Endothelial cell (in vitro differentiated cells): ENCODE data around the gene ARTN. TPM values are rescaled to one million over a fixed set of nuclear protein-coding genes. Genes with fewer than 3 reads are reported as not detected.

Experiments used
- DNase-seq: peaks from one replicate; pipeline ENCODE4 v3.0.0; 2021; ENCODE audit warnings: low spot score
- H3K27ac Mint-ChIP-seq: one replicate; pipeline ENCODE4 v1.8.0; 2021; ENCODE audit warnings: mixed read lengths, inconsistent platforms; ENCODE audit not compliant: unreplicated experiment
- H3K27me3 Mint-ChIP-seq: one replicate; pipeline ENCODE4 v1.8.0; 2021; ENCODE audit warnings: mild to moderate bottlenecking, moderate library complexity, mixed read lengths, inconsistent platforms; ENCODE audit not compliant: unreplicated experiment
- H3K36me3 Mint-ChIP-seq: one replicate; pipeline ENCODE4 v1.8.0; 2021; ENCODE audit warnings: mild to moderate bottlenecking, low read depth, mixed read lengths, inconsistent platforms; ENCODE audit not compliant: unreplicated experiment
- H3K4me1 Mint-ChIP-seq: one replicate; pipeline ENCODE4 v1.8.0; 2021; ENCODE audit warnings: mild to moderate bottlenecking, mixed read lengths, inconsistent platforms; ENCODE audit not compliant: unreplicated experiment
- H3K4me3 Mint-ChIP-seq: one replicate; pipeline ENCODE4 v1.8.0; 2021; ENCODE audit warnings: mild to moderate bottlenecking, mixed read lengths, inconsistent platforms; ENCODE audit not compliant: unreplicated experiment
- H3K9me3 Mint-ChIP-seq: one replicate; pipeline ENCODE4 v1.8.0; 2021; ENCODE audit warnings: mixed read lengths, inconsistent platforms; ENCODE audit not compliant: unreplicated experiment
- total RNA-seq: library from RNA; stranded (reverse); fragmentation: NEBNext Ultra II Directional; extraction: Animal tissue kit (Norgen Biotek cat#: 25700); gene quantifications from one replicate; pipeline ENCODE4 v1.2.1, GENCODE V29; 2021; ENCODE audit not compliant: unreplicated experiment
- TF ChIP-seq, protein P1 (sequence below): fragments of 200-600 bp; sonication (generic); IDR thresholded peaks from one replicate; pipeline ENCODE4 v1.5.0; 2021; ENCODE audit warnings: antibody characterized with exemption; ENCODE audit not compliant: unreplicated experiment

Gene ARTN
- total RNA-seq, 1 donor from 2014 or later: 0.67 TPM

GRCh38 chr1:43979528-43980254 lies 46.1 kb downstream of the ARTN start:
- DNase-seq: peak; percentile 33
- Mint-ChIP-seq H3K27me3 (peaks cover 31% of the 10 kb centered on the region), H3K9me3 (no peaks in the 10 kb centered on the region), H3K4me3 (peak overlapping the region; percentile 94), H3K27ac (no peak overlapping the region), H3K36me3 (peaks cover 33% of the 10 kb centered on the region), H3K4me1 (peaks cover 33% of the 10 kb centered on the region)
- TF ChIP-seq, protein P1, sequence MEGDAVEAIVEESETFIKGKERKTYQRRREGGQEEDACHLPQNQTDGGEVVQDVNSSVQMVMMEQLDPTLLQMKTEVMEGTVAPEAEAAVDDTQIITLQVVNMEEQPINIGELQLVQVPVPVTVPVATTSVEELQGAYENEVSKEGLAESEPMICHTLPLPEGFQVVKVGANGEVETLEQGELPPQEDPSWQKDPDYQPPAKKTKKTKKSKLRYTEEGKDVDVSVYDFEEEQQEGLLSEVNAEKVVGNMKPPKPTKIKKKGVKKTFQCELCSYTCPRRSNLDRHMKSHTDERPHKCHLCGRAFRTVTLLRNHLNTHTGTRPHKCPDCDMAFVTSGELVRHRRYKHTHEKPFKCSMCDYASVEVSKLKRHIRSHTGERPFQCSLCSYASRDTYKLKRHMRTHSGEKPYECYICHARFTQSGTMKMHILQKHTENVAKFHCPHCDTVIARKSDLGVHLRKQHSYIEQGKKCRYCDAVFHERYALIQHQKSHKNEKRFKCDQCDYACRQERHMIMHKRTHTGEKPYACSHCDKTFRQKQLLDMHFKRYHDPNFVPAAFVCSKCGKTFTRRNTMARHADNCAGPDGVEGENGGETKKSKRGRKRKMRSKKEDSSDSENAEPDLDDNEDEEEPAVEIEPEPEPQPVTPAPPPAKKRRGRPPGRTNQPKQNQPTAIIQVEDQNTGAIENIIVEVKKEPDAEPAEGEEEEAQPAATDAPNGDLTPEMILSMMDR: no peak

GRCh38 chr1:43980255-43981134 lies 46.9 kb downstream of the ARTN start:
- no peak for DNase-seq
- Mint-ChIP-seq H3K27me3 (peaks cover 31% of the 10 kb centered on the region), H3K4me1 (peaks cover 33% of the 10 kb centered on the region), H3K27ac (peak overlapping the region; percentile 34), H3K4me3 (peak overlapping the region; percentile 94), H3K9me3 (no peaks in the 10 kb centered on the region), H3K36me3 (peaks cover 36% of the 10 kb centered on the region)
- TF ChIP-seq, protein P1: no peak

DNA sequence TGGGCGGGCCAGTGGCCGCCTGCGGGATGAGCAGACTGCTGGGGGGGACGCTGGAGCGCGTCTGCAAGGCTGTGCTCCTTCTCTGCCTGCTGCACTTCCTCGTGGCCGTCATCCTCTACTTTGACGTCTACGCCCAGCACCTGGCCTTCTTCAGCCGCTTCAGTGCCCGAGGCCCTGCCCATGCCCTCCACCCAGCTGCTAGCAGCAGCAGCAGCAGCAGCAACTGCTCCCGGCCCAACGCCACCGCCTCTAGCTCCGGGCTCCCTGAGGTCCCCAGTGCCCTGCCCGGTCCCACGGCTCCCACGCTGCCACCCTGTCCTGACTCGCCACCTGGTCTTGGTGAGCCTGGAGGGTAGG lies 47.5 kb downstream of the ARTN start:
- H3K4me1 Mint-ChIP-seq: peaks cover 29% of the 10 kb centered on the region

GRCh38 chr1:43981636-43982035 lies 48.0 kb downstream of the ARTN start:
- peaks cover 38% of the 10 kb centered on the region for H3K36me3 Mint-ChIP-seq
- peaks cover 24% of the 10 kb centered on the region for H3K4me1 Mint-ChIP-seq
- no peaks in the 10 kb centered on the region for H3K9me3 Mint-ChIP-seq
- peaks cover 23% of the 10 kb centered on the region for H3K27me3 Mint-ChIP-seq
- no peak overlapping the region for H3K27ac Mint-ChIP-seq
- no peak for DNase-seq
- TF ChIP-seq, protein P1: no peak
- H3K4me3 Mint-ChIP-seq: no peak overlapping the region

More for the DNA sequence above, 47.5 kb downstream of the ARTN start:
- H3K27me3 Mint-ChIP-seq: peaks cover 26% of the 10 kb centered on the region
- peaks cover 42% of the 10 kb centered on the region for H3K36me3 Mint-ChIP-seq
- no peak for DNase-seq
- H3K27ac Mint-ChIP-seq: no peak overlapping the region
- TF ChIP-seq, protein P1: no peak
- H3K9me3 Mint-ChIP-seq: no peaks in the 10 kb centered on the region
- no peak overlapping the region for H3K4me3 Mint-ChIP-seq

- peaks cover 19% of the 10 kb centered on the region for H3K27me3 Mint-ChIP-seq
- DNase-seq: no peak
- H3K27ac Mint-ChIP-seq: no peak overlapping the region
- H3K4me1 Mint-ChIP-seq: peaks cover 23% of the 10 kb centered on the region
- H3K4me3 Mint-ChIP-seq: peak overlapping the region; percentile 64
- H3K36me3 Mint-ChIP-seq: peaks cover 33% of the 10 kb centered on the region
- TF ChIP-seq, protein P1: no peak
- H3K9me3 Mint-ChIP-seq: no peaks in the 10 kb centered on the region
Observed at GRCh38 chr1:43982241-43982640, 48.6 kb downstream of the ARTN start.
